ENCODE measurements around the gene LYRM1. TPM values are rescaled to one million over a fixed set of nuclear protein-coding genes. Genes with fewer than 3 reads are reported as not detected.

LYRM1 gene
- total and polyA plus RNA-seq, 4 donors, result 27.8 to 50.5 (median 31.1) TPM

DNA sequence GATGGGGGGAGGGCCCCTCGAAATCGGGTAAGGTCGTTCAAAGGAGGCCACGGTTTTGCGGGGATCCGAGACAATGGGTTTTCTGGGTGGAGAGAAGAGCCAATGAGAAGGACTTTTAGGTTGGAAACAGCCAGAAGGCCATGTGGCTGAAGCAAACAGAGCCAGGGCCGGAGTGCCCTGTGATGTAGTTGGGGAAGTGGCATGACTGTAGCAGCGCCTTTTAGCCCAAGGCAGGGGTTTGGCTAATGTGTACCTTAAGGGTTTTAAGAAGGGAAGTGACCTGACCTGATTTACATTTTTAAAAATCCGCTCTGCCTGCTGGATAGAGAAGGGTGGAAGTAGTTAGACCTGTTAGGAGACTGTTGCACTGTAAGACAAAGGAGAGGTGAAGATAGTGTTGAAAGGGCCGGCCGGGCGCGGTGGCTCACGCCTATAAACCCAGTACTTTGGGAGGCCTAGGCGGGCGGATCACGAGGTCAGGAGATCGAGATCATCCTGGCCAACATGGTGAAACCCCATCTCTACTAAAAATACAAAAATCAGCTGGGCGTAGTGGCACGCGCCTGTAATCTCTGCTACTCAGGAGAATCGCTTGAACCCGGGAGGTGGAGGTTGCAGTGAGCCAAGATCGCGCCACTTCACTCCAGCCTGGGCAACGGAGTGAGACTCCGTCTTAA, 1.0 kb downstream of the LYRM1 start:
- Histone ChIP-seq H3K4me1 (ENCODE audit: control insufficient read depth in 5 of 5, insufficient read depth in 5 of 5, low read length in 5 of 5) (peaks cover 9 to 48% (median 21%) of the 10 kb centered on the region in 5 donors), H3K9ac (ENCODE audit: insufficient read depth in 1 of 2, low read length in 2 of 2) (peak overlapping the region; percentile 87 to 95), H3K4me3 (peak overlapping the region; percentile 72), H3K36me3 (ENCODE audit: control insufficient read depth in 4 of 4, insufficient read depth in 4 of 4, low read length in 4 of 4) (peaks cover 0 to 2% (median 0%) of the 10 kb centered on the region in 4 donors), H3K9me3 (ENCODE audit: control insufficient read depth in 4 of 4, insufficient read depth in 3 of 4, low read length in 3 of 4) (no peaks in the 10 kb centered on the region), H3K27ac (ENCODE audit: low read depth in 1 of 2, low read length in 1 of 2) (peak overlapping the region; percentile 92 to 99), H3K27me3 (ENCODE audit: control insufficient read depth in 3 of 3, insufficient read depth in 3 of 3, low read length in 2 of 3) (no peaks in the 10 kb centered on the region)
- peak; percentile 76 to 82 (median 79) for DNase-seq
- peak; percentile 14 for ATAC-seq (ENCODE audit: insufficient read depth, low FRiP score)
- 32 to 43% methylated on average over 27 of the region's 27 CpGs for WGBS, 2 donors
- TF ChIP-seq, protein P1, sequence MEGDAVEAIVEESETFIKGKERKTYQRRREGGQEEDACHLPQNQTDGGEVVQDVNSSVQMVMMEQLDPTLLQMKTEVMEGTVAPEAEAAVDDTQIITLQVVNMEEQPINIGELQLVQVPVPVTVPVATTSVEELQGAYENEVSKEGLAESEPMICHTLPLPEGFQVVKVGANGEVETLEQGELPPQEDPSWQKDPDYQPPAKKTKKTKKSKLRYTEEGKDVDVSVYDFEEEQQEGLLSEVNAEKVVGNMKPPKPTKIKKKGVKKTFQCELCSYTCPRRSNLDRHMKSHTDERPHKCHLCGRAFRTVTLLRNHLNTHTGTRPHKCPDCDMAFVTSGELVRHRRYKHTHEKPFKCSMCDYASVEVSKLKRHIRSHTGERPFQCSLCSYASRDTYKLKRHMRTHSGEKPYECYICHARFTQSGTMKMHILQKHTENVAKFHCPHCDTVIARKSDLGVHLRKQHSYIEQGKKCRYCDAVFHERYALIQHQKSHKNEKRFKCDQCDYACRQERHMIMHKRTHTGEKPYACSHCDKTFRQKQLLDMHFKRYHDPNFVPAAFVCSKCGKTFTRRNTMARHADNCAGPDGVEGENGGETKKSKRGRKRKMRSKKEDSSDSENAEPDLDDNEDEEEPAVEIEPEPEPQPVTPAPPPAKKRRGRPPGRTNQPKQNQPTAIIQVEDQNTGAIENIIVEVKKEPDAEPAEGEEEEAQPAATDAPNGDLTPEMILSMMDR (IDR thresholded peaks at IDR 0.05; ENCODE audit: control extremely low read depth, extremely low read depth), result no peak

DNA sequence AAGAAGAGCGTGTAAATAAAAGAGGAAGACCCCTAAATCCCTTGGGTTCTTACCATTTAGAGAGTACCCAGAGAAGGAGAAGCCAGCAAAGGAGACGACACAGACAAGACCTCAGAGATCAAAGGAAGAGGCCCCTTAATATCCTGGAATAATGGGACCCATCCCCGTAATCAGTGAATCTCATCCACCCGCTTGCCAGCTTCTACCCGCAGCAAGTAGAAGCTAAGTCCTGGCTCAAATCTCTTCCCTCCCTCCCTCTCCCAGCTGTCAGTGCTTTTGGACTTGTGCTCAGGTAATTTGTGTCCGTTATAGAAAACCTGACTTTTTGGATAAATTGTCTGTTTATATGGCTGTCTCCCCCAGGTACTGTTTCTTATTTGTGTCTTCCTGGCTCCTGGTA, 1.9 kb downstream of the LYRM1 start:
- no peak for ATAC-seq (ENCODE audit: insufficient read depth, low FRiP score)
- H3K9ac ChIP-seq (ENCODE audit: insufficient read depth in 1 of 2, low read length in 2 of 2), result no peak overlapping the region
- H3K4me3 ChIP-seq, result no peak overlapping the region
- H3K27me3 ChIP-seq (ENCODE audit: control insufficient read depth in 3 of 3, insufficient read depth in 3 of 3, low read length in 2 of 3), result no peaks in the 10 kb centered on the region
- TF ChIP-seq, protein P1 (IDR thresholded peaks at IDR 0.05; ENCODE audit: control extremely low read depth, extremely low read depth), result no peak
- H3K36me3 ChIP-seq (ENCODE audit: control insufficient read depth in 4 of 4, insufficient read depth in 4 of 4, low read length in 4 of 4), result no peaks in the 10 kb centered on the region
- peaks cover 9 to 48% (median 21%) of the 10 kb centered on the region in 5 donors for H3K4me1 ChIP-seq (ENCODE audit: control insufficient read depth in 5 of 5, insufficient read depth in 5 of 5, low read length in 5 of 5)
- DNase-seq, result no peak
- peak overlapping the region in 1 of 2 donors; percentile 73 for H3K27ac ChIP-seq (ENCODE audit: low read depth in 1 of 2, low read length in 1 of 2)
- WGBS, 2 donors, result 90% methylated on average over 6 of the region's 6 CpGs
- H3K9me3 ChIP-seq (ENCODE audit: control insufficient read depth in 4 of 4, insufficient read depth in 3 of 4, low read length in 3 of 4), result no peaks in the 10 kb centered on the region

DNA sequence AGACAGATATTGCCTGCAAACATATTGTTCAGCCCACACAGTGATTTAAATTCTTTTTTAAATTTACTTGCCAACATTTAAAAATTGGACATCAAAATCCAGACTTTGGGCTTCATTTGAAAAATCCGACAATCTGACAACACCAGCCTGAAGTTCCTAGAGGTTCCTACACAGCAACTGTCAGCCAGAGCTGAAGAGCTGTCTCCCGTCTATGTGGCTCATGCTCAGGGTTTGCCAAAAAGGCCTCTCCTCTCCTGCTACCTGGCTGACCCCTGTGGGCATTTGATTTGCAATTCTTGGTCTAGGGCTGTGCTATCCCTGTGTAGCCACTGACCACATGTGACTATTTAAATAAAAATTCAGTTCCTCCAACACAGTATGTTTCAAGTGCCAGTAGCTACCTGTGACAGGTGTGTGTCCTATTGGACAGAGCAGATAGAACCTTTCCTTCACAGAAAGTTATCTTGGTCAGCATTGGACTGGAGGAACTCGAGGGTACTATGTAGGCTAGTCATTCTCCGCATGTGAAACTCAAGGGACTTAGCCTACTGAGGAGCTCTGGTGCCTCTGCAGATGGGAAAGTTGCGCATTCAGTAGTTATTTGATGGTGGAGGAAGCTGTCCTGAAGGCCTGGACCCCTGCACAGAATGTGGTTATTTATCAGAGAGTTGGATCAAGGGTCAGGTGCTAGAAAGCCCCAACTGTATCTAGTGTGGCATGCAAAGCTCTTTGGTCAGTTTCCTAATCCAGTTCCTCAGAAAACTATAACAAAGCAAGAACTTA, 2.7 kb downstream of the LYRM1 start:
- Histone ChIP-seq H3K4me1 (ENCODE audit: control insufficient read depth in 5 of 5, insufficient read depth in 5 of 5, low read length in 5 of 5) (peaks cover 5 to 47% (median 17%) of the 10 kb centered on the region in 5 donors), H3K36me3 (ENCODE audit: control insufficient read depth in 4 of 4, insufficient read depth in 4 of 4, low read length in 4 of 4) (no peaks in the 10 kb centered on the region), H3K9me3 (ENCODE audit: control insufficient read depth in 4 of 4, insufficient read depth in 3 of 4, low read length in 3 of 4) (no peaks in the 10 kb centered on the region)

More for the DNA sequence above, 2.7 kb downstream of the LYRM1 start:
- Histone ChIP-seq H3K27ac (ENCODE audit: low read depth in 1 of 2, low read length in 1 of 2) (peak overlapping the region; percentile 58 to 74), H3K27me3 (ENCODE audit: control insufficient read depth in 3 of 3, insufficient read depth in 3 of 3, low read length in 2 of 3) (no peaks in the 10 kb centered on the region), H3K4me3 (no peak overlapping the region), H3K9ac (ENCODE audit: insufficient read depth in 1 of 2, low read length in 2 of 2) (no peak overlapping the region)
- no peak for DNase-seq
- TF ChIP-seq, protein P1 (IDR thresholded peaks at IDR 0.05; ENCODE audit: control extremely low read depth, extremely low read depth), result no peak
- ATAC-seq (ENCODE audit: insufficient read depth, low FRiP score), result no peak
- 75 to 87% methylated on average over 5 of the region's 5 CpGs for WGBS, 2 donors

All from lung (tissue), 12 donors.